ENCODE results near the gene HIRIP3.

DNA sequence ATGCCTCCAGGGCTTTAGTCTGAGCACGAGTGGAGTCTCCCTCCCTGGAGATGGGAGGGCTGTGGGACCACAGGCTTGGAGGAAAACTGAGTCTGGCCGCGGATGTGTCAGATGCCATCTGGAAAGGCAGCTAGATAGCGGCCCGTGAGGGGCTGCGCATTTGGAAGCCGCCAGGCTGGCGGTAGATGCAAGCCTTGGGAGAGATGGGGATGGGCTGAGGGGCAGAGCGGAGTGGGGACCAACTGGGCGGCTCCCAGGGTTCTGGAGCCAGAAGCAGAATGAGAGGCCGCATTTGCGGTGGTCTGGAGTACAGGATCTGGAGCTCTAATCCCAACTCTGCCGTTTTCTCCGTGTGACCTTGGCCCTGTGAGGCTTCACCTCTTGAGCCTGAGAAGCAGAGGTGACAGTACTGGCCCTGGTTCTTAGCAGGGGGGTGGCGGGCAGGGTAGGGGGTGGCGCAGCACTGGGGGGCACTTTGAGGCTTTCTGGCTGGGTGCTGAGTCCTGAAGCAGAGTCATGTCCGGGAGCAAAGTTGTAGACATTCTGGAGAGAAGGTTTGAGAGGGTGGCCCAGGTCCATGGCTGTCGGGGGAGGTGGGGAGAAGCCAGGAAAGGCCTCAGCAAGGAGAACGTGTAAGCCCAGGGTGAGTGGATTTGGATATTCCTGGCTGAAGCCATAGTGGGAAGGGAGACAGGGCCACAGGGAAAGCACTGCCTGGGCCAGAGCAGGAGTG is 7.4 kb upstream of the HIRIP3 start:
- TF ChIP-seq POLR2AphosphoS5 (IDR thresholded peaks at IDR 0.05; ENCODE audit: low read depth, low read length) = no peak
- TF ChIP-seq GABPA (IDR thresholded peaks at IDR 0.05; ENCODE audit: low read depth) = no peak
- TF ChIP-seq NRF1 (IDR thresholded peaks at IDR 0.05; ENCODE audit: low read depth, low read length) = no peak
- no peak for TF ChIP-seq FOXM1 (IDR thresholded peaks at IDR 0.05; ENCODE audit: low read depth)
